Measurements from ENCODE around the gene RPS4Y2. TPM values are rescaled to one million over a fixed set of nuclear protein-coding genes. Genes with fewer than 3 reads are reported as not detected.

RPS4Y2 gene
- total and polyA plus RNA-seq, 2 of the 13 experiments (the other 11 are each of a cell fraction or from before 2014, with no cell fraction given): not detected

- Histone ChIP-seq H3K27me3 (ENCODE audit: control insufficient read depth in 1 of 2, insufficient read depth in 2 of 2, low read length in 2 of 2) (no peaks in the 10 kb centered on the region), H2AFZ (ENCODE audit: low read length) (no peak overlapping the region), H4K20me1 (ENCODE audit: insufficient read depth, low read length) (no peaks in the 10 kb centered on the region), H3K9me3 (ENCODE audit: low read length) (no peaks in the 10 kb centered on the region), H3K4me1 (ENCODE audit: insufficient read depth, low read length) (no peaks in the 10 kb centered on the region), H3K4me3 (replicated peaks in 1 of 3; ENCODE audit: insufficient read depth in 1 of 3, low read depth in 2 of 3, low read length in 3 of 3) (no peak overlapping the region), H3K9ac (ENCODE audit: insufficient read depth, low read depth, low read length) (no peak overlapping the region), H3K27ac (ENCODE audit: extremely low read length, insufficient read depth, low read length) (no peak overlapping the region), H3K4me2 (ENCODE audit: low read depth, low read length) (no peak overlapping the region), H3K36me3 (replicated peaks in 1 of 2; ENCODE audit: control insufficient read depth in 1 of 2, insufficient read depth in 2 of 2, low read length in 2 of 2) (no peaks in the 10 kb centered on the region), H3K79me2 (ENCODE audit: insufficient read depth, low read length) (no peaks in the 10 kb centered on the region)
- no TSS peak for BruUV-seq (replicated peaks)
- ChIA-PET CTCF (ENCODE audit: low intra/inter-chr PET ratio, low total read pairs) (no interaction called here), POLR2A (no interaction called here)
- ATAC-seq: no peak
- no peak for DNase-seq (ENCODE audit: low spot score)
- no peak for TF ChIP-seq CENPT (CRISPR knock-in tag; IDR thresholded peaks at IDR 0.05; ENCODE audit: low read depth)
- TF ChIP-seq ATF1 (CRISPR knock-in tag; IDR thresholded peaks at IDR 0.05): no peak
- no peak for TF ChIP-seq NFRKB (IDR thresholded peaks at IDR 0.05)
- TF ChIP-seq PAF1 (CRISPR knock-in tag; IDR thresholded peaks at IDR 0.05): no peak
- TF ChIP-seq ZNF841 (CRISPR knock-in tag; IDR thresholded peaks at IDR 0.05; ENCODE audit: borderline replicate concordance): no peak
- TF ChIP-seq ZSCAN20 (CRISPR knock-in tag; IDR thresholded peaks at IDR 0.05; ENCODE audit: borderline replicate concordance): no peak
- TF ChIP-seq EZH2 (conservative IDR thresholded peaks at IDR 0.05; ENCODE audit: low read depth, low read length): no peak
- no peak for TF ChIP-seq TRAFD1 (CRISPR knock-in tag; IDR thresholded peaks at IDR 0.05; ENCODE audit: borderline replicate concordance)
- TF ChIP-seq KDM5A (IDR thresholded peaks at IDR 0.05; ENCODE audit: borderline replicate concordance, low read length): no peak
- TF ChIP-seq ZNF354B (CRISPR knock-in tag; IDR thresholded peaks at IDR 0.05): no peak
- TF ChIP-seq U2AF1 (optimal IDR thresholded peaks at IDR 0.05; ENCODE audit: low read depth, low read length): no peak
- no peak for TF ChIP-seq MYC (CRISPR knock-in tag; IDR thresholded peaks at IDR 0.05; ENCODE audit: borderline replicate concordance)
- TF ChIP-seq TBL1XR1 (IDR thresholded peaks at IDR 0.05; ENCODE audit: borderline replicate concordance, low read length, partially characterized antibody): no peak
- TF ChIP-seq PRMT3 (CRISPR knock-in tag; IDR thresholded peaks at IDR 0.05; ENCODE audit: borderline replicate concordance, low read depth): no peak
- TF ChIP-seq EP300 (IDR thresholded peaks at IDR 0.05; ENCODE audit: low read depth in 2 of 2, low read length in 2 of 2): no peak
- no peak for TF ChIP-seq EP300 (CRISPR knock-in tag; IDR thresholded peaks at IDR 0.05; ENCODE audit: borderline replicate concordance)
- no peak for TF ChIP-seq PAWR (CRISPR knock-in tag; IDR thresholded peaks at IDR 0.05; ENCODE audit: borderline replicate concordance)
- no peak for TF ChIP-seq ZNF550 (CRISPR knock-in tag; IDR thresholded peaks at IDR 0.05; ENCODE audit: borderline replicate concordance)
- TF ChIP-seq ZNF569 (CRISPR knock-in tag; IDR thresholded peaks at IDR 0.05; ENCODE audit: borderline replicate concordance): no peak
- intact Hi-C loops (cut with micrococcal nuclease; ENCODE audit: unreplicated experiment) (loop anchor here (10.0 kb wide), 1 partner anchor 932 kb away; no protein-coding TSS in a partner anchor), in situ Hi-C loops (cut with HindIII; ENCODE audit: extremely low pct_ligation_motif_present, low pct_unique_long_range_greater_than_20kb) (no loop called here)
- 0% methylated on average over 1 of the region's 2 CpGs for WGBS (ENCODE audit: low lambda C conversion rate)
- no peak for FAIRE-seq
These were observed 9.0 kb upstream of the RPS4Y2 start for GRCh38 chrY:20746919-20747318.

Measured in HepG2 (cell line).